Smooth muscle cell (in vitro differentiated cells): ENCODE results near the gene NBPF3. TPM values are rescaled to one million over a fixed set of nuclear protein-coding genes. Genes with fewer than 3 reads are reported as not detected.
A peak's percentile ranks its signal among the peaks of the same experiment; 100 is the strongest.
"Not testable (repeated sequence)": the region's sequence is repeated elsewhere in the genome, so short reads cannot be mapped to it uniquely, and the experiment has no call there.

Experiments
- DNase-seq: peaks from one replicate; lab custom pipeline; 2025; ENCODE audit not compliant: unreplicated experiment; lab: John Stamatoyannopoulos, UW
- H2AFZ ChIP-seq: fragments of 200-600 bp; sonication (generic); 2 replicates; pipeline ENCODE4 v1.6.0; 2016; ENCODE audit warnings: antibody characterized with exemption, low read depth, mild to moderate bottlenecking
- H3F3A ChIP-seq: fragments of 200-600 bp; sonication (generic); 2 replicates; pipeline ENCODE4 v1.6.0; 2017; ENCODE audit warnings: antibody characterized with exemption, low read depth
- H3K27ac ChIP-seq: fragments of 200-600 bp; sonication (generic); 2 replicates; pipeline ENCODE4 v1.5.1; 2016; ENCODE audit warnings: low read depth, mild to moderate bottlenecking
- H3K27me3 ChIP-seq: fragments of 200-600 bp; sonication (generic); 2 replicates; pipeline ENCODE4 v1.6.1; 2016; ENCODE audit warnings: low read depth, mild to moderate bottlenecking
- H3K36me3 ChIP-seq: fragments of 200-600 bp; sonication (generic); 2 replicates; pipeline ENCODE4 v1.5.1; 2016; ENCODE audit warnings: low read depth
- H3K4me1 ChIP-seq: fragments of 200-600 bp; sonication (generic); 2 replicates; pipeline ENCODE4 v1.5.1; 2016; ENCODE audit warnings: low read depth
- H3K4me2 ChIP-seq: fragments of 200-600 bp; sonication (generic); 2 replicates; pipeline ENCODE4 v1.6.0; 2016; ENCODE audit warnings: mild to moderate bottlenecking
- H3K4me3 ChIP-seq: fragments of 200-600 bp; sonication (generic); 2 replicates; pipeline ENCODE4 v1.5.1; 2016; ENCODE audit warnings: mild to moderate bottlenecking
- H3K79me2 ChIP-seq: fragments of 200-600 bp; sonication (generic); 2 replicates; pipeline ENCODE4 v1.6.0; 2016; ENCODE audit warnings: low read depth, mild to moderate bottlenecking
- H3K9ac ChIP-seq: fragments of 200-600 bp; sonication (generic); 2 replicates; pipeline ENCODE4 v1.6.0; 2016; ENCODE audit warnings: low read depth
- H3K9me3 ChIP-seq: fragments of 200-600 bp; sonication (generic); replicated peaks from 2 replicates; pipeline ENCODE4 v1.5.1; 2016; ENCODE audit warnings: low read depth
- H4K20me1 ChIP-seq: fragments of 200-600 bp; sonication (generic); 2 replicates; pipeline ENCODE4 v1.6.0; 2016; ENCODE audit warnings: low read depth
- WGBS: methylation state at CpG from one replicate; pipeline ENCODE4 v1.1.7; 2016; ENCODE audit warnings: low lambda C conversion rate; 5-methylcytosine and 5-hydroxymethylcytosine counted together
- polyA plus RNA-seq: library from polyadenylated mRNA; unstranded; fragments of >200 nt; fragmentation: Nextera tagmentation; extraction: Ambion mirVana; gene quantifications from 2 replicates; pipeline ENCODE4 v1.2.1, GENCODE V29; 2016
- total RNA-seq: library from RNA; depleted of rRNA; stranded (reverse); fragments of >200 nt; gene quantifications from 2 replicates; pipeline ENCODE4 v1.2.3, GENCODE V29; 2014
- TF ChIP-seq, protein P1 (sequence below): fragments of 200-600 bp; sonication (generic); IDR thresholded peaks from 2 replicates; pipeline ENCODE4 v1.5.1; 2017; ENCODE audit warnings: borderline replicate concordance, mild to moderate bottlenecking, antibody characterized with exemption; ENCODE audit not compliant: insufficient read depth, poor library complexity, severe bottlenecking

NBPF3 gene
- total and polyA plus RNA-seq, 2 experiments from 2014 or later: 7.5 to 11.0 TPM

GRCh38 chr1:21454904-21455303, 15.0 kb downstream of the NBPF3 start:
- 91% methylated on average over 4 of the region's 5 CpGs for WGBS
- not testable (repeated sequence) for H3K36me3 ChIP-seq, H3K79me2 ChIP-seq, DNase-seq, H2AFZ ChIP-seq, H3K9ac ChIP-seq, H3F3A ChIP-seq, H3K27ac ChIP-seq, H3K4me1 ChIP-seq, H3K9me3 ChIP-seq, H3K4me2 ChIP-seq, H3K27me3 ChIP-seq, H3K4me3 ChIP-seq
- peaks cover 21% of the 10 kb centered on the region for H4K20me1 ChIP-seq

GRCh38 chr1:21457654-21458053, 17.7 kb downstream of the NBPF3 start:
- Histone ChIP-seq H3K9me3 (no peaks in the 10 kb centered on the region), H2AFZ (no peak overlapping the region), H3K27me3 (no peaks in the 10 kb centered on the region), H3K4me1 (no peaks in the 10 kb centered on the region), H3K79me2 (no peaks in the 10 kb centered on the region), H3K4me3 (no peak overlapping the region), H3K36me3 (no peaks in the 10 kb centered on the region), H3K27ac (no peak overlapping the region), H3K9ac (no peak overlapping the region), H3K4me2 (no peak overlapping the region), H4K20me1 (peaks cover 10% of the 10 kb centered on the region), H3F3A (peaks cover 3% of the 10 kb centered on the region)
- DNase-seq: no peak
- 35% methylated on average over 1 of the region's 1 CpG for WGBS
- TF ChIP-seq, protein P1, sequence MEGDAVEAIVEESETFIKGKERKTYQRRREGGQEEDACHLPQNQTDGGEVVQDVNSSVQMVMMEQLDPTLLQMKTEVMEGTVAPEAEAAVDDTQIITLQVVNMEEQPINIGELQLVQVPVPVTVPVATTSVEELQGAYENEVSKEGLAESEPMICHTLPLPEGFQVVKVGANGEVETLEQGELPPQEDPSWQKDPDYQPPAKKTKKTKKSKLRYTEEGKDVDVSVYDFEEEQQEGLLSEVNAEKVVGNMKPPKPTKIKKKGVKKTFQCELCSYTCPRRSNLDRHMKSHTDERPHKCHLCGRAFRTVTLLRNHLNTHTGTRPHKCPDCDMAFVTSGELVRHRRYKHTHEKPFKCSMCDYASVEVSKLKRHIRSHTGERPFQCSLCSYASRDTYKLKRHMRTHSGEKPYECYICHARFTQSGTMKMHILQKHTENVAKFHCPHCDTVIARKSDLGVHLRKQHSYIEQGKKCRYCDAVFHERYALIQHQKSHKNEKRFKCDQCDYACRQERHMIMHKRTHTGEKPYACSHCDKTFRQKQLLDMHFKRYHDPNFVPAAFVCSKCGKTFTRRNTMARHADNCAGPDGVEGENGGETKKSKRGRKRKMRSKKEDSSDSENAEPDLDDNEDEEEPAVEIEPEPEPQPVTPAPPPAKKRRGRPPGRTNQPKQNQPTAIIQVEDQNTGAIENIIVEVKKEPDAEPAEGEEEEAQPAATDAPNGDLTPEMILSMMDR: no peak

DNA sequence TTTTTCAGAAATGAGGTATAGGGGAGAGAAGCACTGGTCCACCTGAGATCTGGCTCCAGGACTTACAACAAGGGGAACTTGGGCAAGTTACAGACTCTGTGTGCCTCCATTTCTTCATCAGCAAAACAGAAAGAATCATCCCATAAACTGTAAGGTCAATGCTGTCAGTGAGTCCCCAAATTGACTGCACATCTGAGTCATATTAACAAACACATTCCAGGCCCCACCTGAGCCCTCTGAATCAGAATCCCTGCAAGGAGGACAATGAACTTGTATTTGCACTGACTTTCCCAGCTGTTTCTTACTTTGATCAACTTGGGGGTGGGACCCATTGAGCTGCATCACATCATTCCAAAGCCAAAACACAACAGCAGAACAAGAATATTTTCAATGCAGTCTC, 25.2 kb downstream of the NBPF3 start:
- H3K9ac ChIP-seq, H3K27me3 ChIP-seq, H3K9me3 ChIP-seq, DNase-seq, H2AFZ ChIP-seq, H3K4me1 ChIP-seq, H3K4me2 ChIP-seq, H4K20me1 ChIP-seq, H3F3A ChIP-seq, H3K36me3 ChIP-seq, H3K4me3 ChIP-seq, H3K27ac ChIP-seq, H3K79me2 ChIP-seq: not testable (repeated sequence)

- not testable (repeated sequence) for H3K36me3 ChIP-seq, H3K9ac ChIP-seq, H3K27ac ChIP-seq, H3K4me1 ChIP-seq, H3K27me3 ChIP-seq, H3K9me3 ChIP-seq, DNase-seq, H3K4me2 ChIP-seq, H3F3A ChIP-seq, H3K79me2 ChIP-seq, H4K20me1 ChIP-seq, H3K4me3 ChIP-seq, H2AFZ ChIP-seq
- 59% methylated on average over 4 of the region's 4 CpGs for WGBS
These were observed 28.0 kb downstream of the NBPF3 start for GRCh38 chr1:21467946-21468345.

DNA sequence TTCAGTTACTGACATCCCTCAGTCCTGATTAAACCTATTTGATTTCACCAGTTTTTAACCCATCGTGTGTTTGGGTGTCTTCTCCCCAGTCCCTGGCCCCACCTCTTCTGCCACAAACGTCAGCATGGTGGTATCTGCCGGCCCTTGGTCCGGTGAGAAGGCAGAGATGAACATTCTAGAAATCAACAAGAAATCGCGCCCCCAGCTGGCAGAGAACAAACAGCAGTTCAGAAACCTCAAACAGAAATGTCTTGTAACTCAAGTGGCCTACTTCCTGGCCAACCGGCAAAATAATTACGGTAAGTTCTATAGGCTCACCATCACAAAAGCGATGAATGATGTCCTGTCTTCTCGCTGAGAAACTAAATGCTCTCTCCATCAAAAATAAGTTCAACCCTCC, 28.7 kb downstream of the NBPF3 start:
- Histone ChIP-seq H3K4me3 (no peak overlapping the region), H3K27ac (no peak overlapping the region), H3K36me3 (no peaks in the 10 kb centered on the region), H2AFZ (no peak overlapping the region), H3K4me2 (no peak overlapping the region), H3K4me1 (no peaks in the 10 kb centered on the region), H3K79me2 (no peaks in the 10 kb centered on the region), H3K27me3 (no peaks in the 10 kb centered on the region), H4K20me1 (no peaks in the 10 kb centered on the region), H3K9me3 (no peaks in the 10 kb centered on the region), H3F3A (no peaks in the 10 kb centered on the region), H3K9ac (no peak overlapping the region)
- no peak for DNase-seq
- TF ChIP-seq, protein P1: peak; percentile 55
- 49% methylated on average over 10 of the region's 10 CpGs for WGBS
